Fibroblast of the aortic adventitia (primary cell): Measurements from ENCODE around the gene ARHGAP6. TPM values are rescaled to one million over a fixed set of nuclear protein-coding genes. Genes with fewer than 3 reads are reported as not detected.

ENCODE experiments used
- DNase-seq: peaks from one replicate; pipeline ENCODE4 v3.0.0-alpha.2; 2010; ENCODE audit warnings: low read depth
- H3K4me3 ChIP-seq: 2 replicates; pipeline ENCODE4 v1.5.1; 2011; ENCODE audit warnings: low read depth, mild to moderate bottlenecking, control low read depth, low read length, moderate library complexity
- total RNA-seq: library from RNA; depleted of rRNA; stranded (reverse); fragments of >200 nt; gene quantifications from 2 replicates; pipeline ENCODE4 v1.2.3, GENCODE V29; 2012; ENCODE audit warnings: low replicate concordance
- TF ChIP-seq, protein P1 (sequence below): IDR thresholded peaks from 2 replicates; pipeline ENCODE4 v1.5.1; 2011; ENCODE audit warnings: mild to moderate bottlenecking, low read length, control low read depth, inconsistent platforms; ENCODE audit not compliant: insufficient read depth

The ARHGAP6 gene
- total RNA-seq, 1 donor = 16.9 TPM

DNA sequence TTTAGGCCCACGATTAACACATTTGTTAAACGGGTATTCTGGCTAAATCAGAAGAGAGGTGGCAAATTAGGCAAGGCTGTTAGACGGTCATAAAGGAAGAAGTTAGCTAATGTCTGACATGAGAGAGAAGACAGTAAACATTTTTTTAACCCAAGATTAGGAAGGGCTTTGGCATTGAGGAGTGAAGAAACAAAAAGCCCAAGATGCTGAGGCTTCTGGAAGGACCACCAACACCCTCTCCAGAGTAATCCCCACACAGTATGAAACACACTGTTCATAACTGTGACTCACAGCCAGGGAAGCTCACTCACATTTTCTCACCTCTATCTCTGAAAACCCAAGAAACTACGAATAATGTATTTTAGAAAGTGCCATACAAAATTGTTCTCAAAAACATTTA lies 244.9 kb downstream of the ARHGAP6 start:
- no peak for DNase-seq
- TF ChIP-seq, protein P1, sequence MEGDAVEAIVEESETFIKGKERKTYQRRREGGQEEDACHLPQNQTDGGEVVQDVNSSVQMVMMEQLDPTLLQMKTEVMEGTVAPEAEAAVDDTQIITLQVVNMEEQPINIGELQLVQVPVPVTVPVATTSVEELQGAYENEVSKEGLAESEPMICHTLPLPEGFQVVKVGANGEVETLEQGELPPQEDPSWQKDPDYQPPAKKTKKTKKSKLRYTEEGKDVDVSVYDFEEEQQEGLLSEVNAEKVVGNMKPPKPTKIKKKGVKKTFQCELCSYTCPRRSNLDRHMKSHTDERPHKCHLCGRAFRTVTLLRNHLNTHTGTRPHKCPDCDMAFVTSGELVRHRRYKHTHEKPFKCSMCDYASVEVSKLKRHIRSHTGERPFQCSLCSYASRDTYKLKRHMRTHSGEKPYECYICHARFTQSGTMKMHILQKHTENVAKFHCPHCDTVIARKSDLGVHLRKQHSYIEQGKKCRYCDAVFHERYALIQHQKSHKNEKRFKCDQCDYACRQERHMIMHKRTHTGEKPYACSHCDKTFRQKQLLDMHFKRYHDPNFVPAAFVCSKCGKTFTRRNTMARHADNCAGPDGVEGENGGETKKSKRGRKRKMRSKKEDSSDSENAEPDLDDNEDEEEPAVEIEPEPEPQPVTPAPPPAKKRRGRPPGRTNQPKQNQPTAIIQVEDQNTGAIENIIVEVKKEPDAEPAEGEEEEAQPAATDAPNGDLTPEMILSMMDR = no peak
- H3K4me3 ChIP-seq = no peak overlapping the region

DNA sequence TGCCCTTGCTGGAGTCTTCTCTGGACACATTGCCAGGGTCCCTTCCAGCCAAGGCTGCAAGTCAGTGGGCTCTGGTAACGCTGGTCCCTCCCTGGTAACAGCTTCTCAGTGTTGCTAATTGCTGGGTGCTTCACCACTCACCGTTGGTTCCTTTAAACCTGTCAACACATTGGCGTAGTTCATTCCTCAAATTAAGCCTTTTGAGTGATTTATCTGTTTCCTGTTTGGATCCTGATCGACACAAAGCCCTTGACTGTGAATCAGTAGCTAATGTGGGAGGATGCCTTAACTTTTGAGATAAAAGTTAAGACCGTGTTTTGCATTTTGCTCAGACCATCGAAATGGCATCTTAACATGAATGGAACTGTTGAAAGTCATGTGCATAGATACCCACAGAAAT lies 246.6 kb downstream of the ARHGAP6 start:
- no peak for DNase-seq
- TF ChIP-seq, protein P1 = no peak
- H3K4me3 ChIP-seq = no peak overlapping the region

DNA sequence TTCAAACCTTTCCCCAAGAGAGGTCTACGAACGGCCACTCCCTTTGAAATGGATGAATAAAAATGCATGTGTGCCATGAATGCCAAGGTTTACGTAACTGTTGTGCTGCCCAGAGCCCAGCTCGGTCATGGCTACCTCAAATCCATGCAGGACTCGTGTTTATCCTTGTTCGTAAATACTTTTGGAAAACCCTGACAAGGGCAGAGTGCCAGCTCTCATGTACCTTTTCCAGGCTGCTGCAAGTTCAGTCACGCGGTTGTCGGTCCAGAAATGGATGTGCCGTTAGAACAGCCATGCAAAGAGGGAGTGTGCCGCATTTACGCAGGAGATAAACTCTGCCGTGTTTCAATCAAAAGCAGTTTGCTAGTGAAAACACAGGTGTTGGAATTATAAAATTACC lies 249.1 kb downstream of the ARHGAP6 start:
- H3K4me3 ChIP-seq = peak overlapping the region; percentile 19
- DNase-seq = peak; percentile 45
- TF ChIP-seq, protein P1 = no peak

DNA sequence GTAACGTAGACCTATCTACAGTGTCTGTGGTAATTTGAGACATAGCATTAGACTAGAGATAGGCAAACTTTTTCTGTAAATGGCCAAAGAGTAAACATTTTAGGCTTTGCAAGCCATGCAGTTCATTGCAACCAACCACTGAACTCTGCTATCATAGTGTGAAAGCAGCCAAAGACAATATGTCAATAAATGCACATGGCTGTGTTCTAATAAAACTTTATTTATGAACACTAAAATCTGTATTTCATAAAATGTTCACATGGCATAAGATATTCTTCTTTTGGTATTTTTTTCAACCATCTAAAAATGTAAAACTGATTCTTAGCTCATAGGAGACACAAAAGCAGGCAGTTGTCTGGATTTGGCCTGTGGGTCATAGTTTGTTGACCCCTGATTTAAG lies 251.6 kb downstream of the ARHGAP6 start:
- no peak for DNase-seq
- TF ChIP-seq, protein P1 = no peak
- H3K4me3 ChIP-seq = no peak overlapping the region

DNA sequence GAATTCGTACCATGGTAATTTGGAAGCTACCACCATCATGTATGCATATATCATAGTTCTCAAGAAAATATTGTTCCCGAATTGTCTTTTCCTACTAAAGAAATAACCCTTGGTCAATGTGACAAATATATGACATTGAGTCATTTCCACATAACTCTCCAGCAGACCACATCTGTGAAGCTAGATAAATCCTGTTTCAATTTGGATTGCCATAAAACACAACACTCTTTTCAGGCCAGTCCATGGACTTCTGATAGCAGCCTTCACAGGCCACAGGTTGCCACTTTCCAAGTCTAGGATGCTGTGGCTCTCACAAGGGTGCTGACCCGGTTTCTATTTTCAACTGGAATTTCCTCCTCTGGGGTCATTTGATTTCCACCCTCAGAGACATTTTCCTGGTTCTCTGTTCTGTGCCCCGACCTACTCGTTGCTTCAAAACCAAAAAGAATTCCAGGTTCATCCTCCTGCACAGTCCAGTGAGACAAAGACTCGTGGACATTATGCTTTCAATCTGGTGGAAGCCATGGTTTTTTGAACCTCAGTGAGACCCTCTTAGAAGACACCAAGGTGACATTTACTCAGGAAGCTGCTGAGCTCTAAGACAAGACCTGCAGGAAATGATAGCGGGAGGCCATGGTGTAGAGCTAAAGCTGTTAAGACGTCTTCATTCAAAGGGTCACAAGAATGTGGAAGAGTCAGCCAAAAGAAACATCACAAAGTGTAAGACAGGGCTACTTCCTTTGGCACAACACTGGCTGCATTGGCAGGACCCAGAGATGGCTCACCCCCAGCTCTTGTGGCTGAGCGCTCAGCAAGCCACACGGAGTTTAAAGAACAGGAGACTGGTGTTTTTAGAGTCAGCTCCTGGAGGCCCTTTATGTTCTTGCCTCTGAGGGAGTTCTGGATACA lies 252.8 kb downstream of the ARHGAP6 start:
- H3K4me3 ChIP-seq = no peak overlapping the region
- peak; percentile 56 for DNase-seq
- TF ChIP-seq, protein P1 = no peak

DNA sequence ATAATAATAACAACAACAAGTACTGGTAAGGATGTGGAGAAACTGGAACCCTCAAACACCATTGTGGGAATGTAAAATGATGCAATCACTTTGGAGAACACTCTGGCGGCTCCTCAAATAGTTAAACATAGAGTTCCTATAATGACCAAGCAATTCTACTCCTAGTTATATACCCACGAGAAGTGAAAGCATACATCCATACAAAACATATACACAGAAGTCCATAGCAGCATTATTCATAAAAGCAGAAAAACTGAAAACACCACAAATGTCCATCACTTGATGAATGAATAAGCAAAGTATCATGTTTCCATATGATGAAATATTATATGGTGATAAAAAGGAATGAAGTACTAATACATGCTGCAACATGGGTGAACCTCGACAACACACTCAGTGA lies 255.8 kb downstream of the ARHGAP6 start:
- TF ChIP-seq, protein P1 = no peak
- no peak overlapping the region for H3K4me3 ChIP-seq
- DNase-seq = no peak
